ENCODE data around the gene LIAS. TPM values are rescaled to one million over a fixed set of nuclear protein-coding genes. Genes with fewer than 3 reads are reported as not detected.

Gene LIAS
- total RNA-seq, 1 experiment from 2014 or later, result 23.1 TPM

GRCh38 chr4:39446483-39446841 is 12.4 kb upstream of the LIAS start:
- CTCF ChIA-PET, result interaction anchor here (1.5 to 1.9 kb wide), 2 partner anchors 10 to 80 kb away, joined by 5 to 11 read pairs; partner anchors contain the start of gene RFC1
- TF ChIP-seq GABPB1 (CRISPR knock-in tag; IDR thresholded peaks at IDR 0.05) (no peak), CTCF (IDR thresholded peaks at IDR 0.05) (no peak), FOXJ3 (CRISPR knock-in tag; IDR thresholded peaks at IDR 0.05; ENCODE audit: borderline replicate concordance) (no peak)
- POLR2A ChIA-PET, result interaction anchor here (2.0 kb wide), 1 partner anchor 11 kb away, joined by 10 read pairs; the partner anchor contains the start of genes LIAS and RPL9
- Mint-ChIP-seq H3K4me3 (peak overlapping the region; percentile 75), H3K36me3 (peaks cover 10% of the 10 kb centered on the region), H3K27me3 (ENCODE audit: low read depth) (0 out of 2 replicates have a peak, but pooled peaks cover 2% of the 10 kb centered on the region), H3K9me3 (no peaks in the 10 kb centered on the region), H3K4me1 (peaks cover 27% of the 10 kb centered on the region), H3K27ac (peak overlapping the region; percentile 49; the same call in 1 of the 2 replicates)
- no peak for DNase-seq (ENCODE audit: low spot score)
- no peak for ATAC-seq

GRCh38 chr4:39446842-39447573 is 11.8 kb upstream of the LIAS start:
- Mint-ChIP-seq H3K36me3 (peaks cover 16% of the 10 kb centered on the region), H3K27ac (peak overlapping the region; percentile 53), H3K4me3 (peak overlapping the region; percentile 75), H3K9me3 (no peaks in the 10 kb centered on the region), H3K4me1 (peaks cover 27% of the 10 kb centered on the region), H3K27me3 (ENCODE audit: low read depth) (0 out of 2 replicates have a peak, but pooled peaks cover 2% of the 10 kb centered on the region)
- ATAC-seq (peak; percentile 77), DNase-seq (ENCODE audit: low spot score) (peak; percentile 80)
- ChIA-PET POLR2A (interaction anchor here (2.0 kb wide), 1 partner anchor 11 kb away, joined by 10 read pairs; the partner anchor contains the start of genes LIAS and RPL9), CTCF (interaction anchor here (0.5 to 1.9 kb wide), 5 partner anchors 11 to 289 kb away, joined by 3 to 11 read pairs (median 5); partner anchors contain the start of gene RFC1)
- TF ChIP-seq PRDM15 (CRISPR knock-in tag; IDR thresholded peaks at IDR 0.05) (no peak), FOXJ3 (CRISPR knock-in tag; IDR thresholded peaks at IDR 0.05; ENCODE audit: borderline replicate concordance) (no peak), KAT7 (CRISPR knock-in tag; IDR thresholded peaks at IDR 0.05; ENCODE audit: borderline replicate concordance) (peak; percentile 96), TP53 (CRISPR knock-in tag; IDR thresholded peaks at IDR 0.05) (peak; percentile 73), ZNF317 (CRISPR knock-in tag; IDR thresholded peaks at IDR 0.05; ENCODE audit: borderline replicate concordance, low read depth) (no peak), PREB (CRISPR knock-in tag; IDR thresholded peaks at IDR 0.05; ENCODE audit: borderline replicate concordance) (no peak), GABPB1 (CRISPR knock-in tag; IDR thresholded peaks at IDR 0.05) (no peak), RORB (CRISPR knock-in tag; IDR thresholded peaks at IDR 0.05) (no peak), FOXK1 (CRISPR knock-in tag; IDR thresholded peaks at IDR 0.05) (peak; percentile 9; the same call in 1 of the 2 replicates), HMGXB4 (CRISPR knock-in tag; IDR thresholded peaks at IDR 0.05) (peak; percentile 62; the same call in 1 of the 2 replicates), ZNF121 (CRISPR knock-in tag; IDR thresholded peaks at IDR 0.05) (no peak), ATF6 (CRISPR knock-in tag; IDR thresholded peaks at IDR 0.05) (no peak), FOXP1 (CRISPR knock-in tag; IDR thresholded peaks at IDR 0.05; ENCODE audit: borderline replicate concordance) (peak; percentile 91; the same call in 1 of the 2 replicates), ESRRA (CRISPR knock-in tag; IDR thresholded peaks at IDR 0.05; ENCODE audit: borderline replicate concordance) (peak; percentile 87), GRHL2 (CRISPR knock-in tag; IDR thresholded peaks at IDR 0.05; ENCODE audit: insufficient replicate concordance, severe bottlenecking) (no peak), IRF1 (CRISPR knock-in tag; IDR thresholded peaks at IDR 0.05) (no peak), ATF2 (CRISPR knock-in tag; IDR thresholded peaks at IDR 0.05; ENCODE audit: borderline replicate concordance, low read depth) (no peak), SMAD4 (CRISPR knock-in tag; IDR thresholded peaks at IDR 0.05) (no peak), ZNF232 (CRISPR knock-in tag; IDR thresholded peaks at IDR 0.05) (no peak)
